CD14-positive monocyte (primary cell): Measurements from ENCODE around the gene TENM3. TPM values are rescaled to one million over a fixed set of nuclear protein-coding genes. Genes with fewer than 3 reads are reported as not detected.

ENCODE experiments used
- DNase-seq, 3 donors: peaks; one replicate each; pipeline ENCODE4 v3.0.0-alpha.2; 2011 to 2022
- H2AFZ ChIP-seq: 2 replicates; pipeline ENCODE4 v1.6.0; 2012; ENCODE audit warnings: mild to moderate bottlenecking, low read depth, low read length, inconsistent platforms; ENCODE audit not compliant: insufficient read depth, poor library complexity, severe bottlenecking
- H3K27ac ChIP-seq, 2 donors: 1 replicate in 1 of 2; 2 replicates in 1 of 2; pipeline ENCODE4 v1.5.1; 2012 to 2013; ENCODE audit warnings: low read length in 2 of 2, control low read depth in 1 of 2, inconsistent platforms in 1 of 2, low read depth in 1 of 2, mild to moderate bottlenecking in 1 of 2
- H3K27me3 ChIP-seq, 2 donors: one replicate each; pipeline versions ENCODE4 v1.6.0 to v1.6.1; 2011 to 2013; ENCODE audit warnings: low read length in 2 of 2; ENCODE audit not compliant: control insufficient read depth in 2 of 2, insufficient read depth in 2 of 2
- H3K36me3 ChIP-seq, 2 donors: replicated peaks in 1 of 2; 1 replicate in 1 of 2; 2 replicates in 1 of 2; pipeline versions ENCODE4 v1.5.1 to v1.6.1; 2012 to 2013; ENCODE audit warnings: low read length in 2 of 2, control low read depth in 1 of 2, inconsistent platforms in 1 of 2, mild to moderate bottlenecking in 1 of 2; ENCODE audit not compliant: insufficient read depth in 2 of 2, control insufficient read depth in 1 of 2
- H3K4me1 ChIP-seq, 2 donors: 1 replicate in 1 of 2; 2 replicates in 1 of 2; pipeline versions ENCODE4 v1.5.1 to v1.6.1; 2012 to 2013; ENCODE audit warnings: low read length in 2 of 2, control low read depth in 1 of 2, inconsistent platforms in 1 of 2, mild to moderate bottlenecking in 1 of 2, moderate library complexity in 1 of 2; ENCODE audit not compliant: insufficient read depth in 2 of 2, control insufficient read depth in 1 of 2
- H3K4me2 ChIP-seq: replicated peaks from 2 replicates; pipeline ENCODE3; 2012; ENCODE audit warnings: low read length, moderate library complexity, mild to moderate bottlenecking; ENCODE audit not compliant: poor library complexity, severe bottlenecking; ENCODE audit errors: extremely low read depth
- H3K4me3 ChIP-seq, 3 experiments: fragments of 200-600 bp in 1 of 3; sonication (generic) in 1 of 3; replicated peaks in 1 of 3; 1 replicate in 2 of 3; 2 replicates in 1 of 3; pipeline ENCODE4 v1.5.1; 2011 to 2013; ENCODE audit warnings: low read length in 3 of 3, mild to moderate bottlenecking in 3 of 3, control low read depth in 2 of 3, low read depth in 2 of 3, inconsistent platforms in 1 of 3, moderate library complexity in 1 of 3
- H3K79me2 ChIP-seq: 2 replicates; pipeline ENCODE4 v1.6.0; 2012; ENCODE audit warnings: mild to moderate bottlenecking, control low read depth, inconsistent platforms, low read length, moderate library complexity; ENCODE audit not compliant: insufficient read depth
- H3K9ac ChIP-seq: 2 replicates; pipeline ENCODE4 v1.6.0; 2017; ENCODE audit warnings: low read length, mild to moderate bottlenecking; ENCODE audit not compliant: insufficient read depth, poor library complexity, severe bottlenecking
- H3K9me3 ChIP-seq, 2 donors: replicated peaks in 1 of 2; 1 replicate in 1 of 2; 2 replicates in 1 of 2; pipeline versions ENCODE4 v1.5.1 to v1.6.1; 2012 to 2013; ENCODE audit warnings: low read length in 2 of 2, control low read depth in 1 of 2; ENCODE audit not compliant: control insufficient read depth in 1 of 2, insufficient read depth in 1 of 2
- H4K20me1 ChIP-seq: 2 replicates; pipeline ENCODE4 v1.6.0; 2012; ENCODE audit warnings: mild to moderate bottlenecking, low read length, control low read depth, moderate library complexity; ENCODE audit not compliant: insufficient read depth
- H3K27ac Mint-ChIP-seq, 7 donors: one replicate each; pipeline ENCODE4 v1.8.0; 2020; ENCODE audit warnings: mild to moderate bottlenecking in 7 of 7, mixed read lengths in 7 of 7, moderate library complexity in 6 of 7, inconsistent platforms in 2 of 7
- H3K27me3 Mint-ChIP-seq, 3 donors: one replicate each; pipeline ENCODE4 v1.8.0; 2021 to 2022; ENCODE audit warnings: low read depth in 3 of 3, mild to moderate bottlenecking in 3 of 3, mixed read lengths in 3 of 3, moderate library complexity in 3 of 3, inconsistent platforms in 1 of 3
- H3K36me3 Mint-ChIP-seq, 2 donors: one replicate each; pipeline ENCODE4 v1.8.0; 2020; ENCODE audit warnings: mixed read lengths in 2 of 2, inconsistent platforms in 1 of 2, mild to moderate bottlenecking in 1 of 2
- H3K4me1 Mint-ChIP-seq: one replicate; pipeline ENCODE4 v1.8.0; 2020; ENCODE audit warnings: mild to moderate bottlenecking, mixed read lengths
- H3K4me3 Mint-ChIP-seq, 2 donors: one replicate each; pipeline ENCODE4 v1.8.0; 2020; ENCODE audit warnings: mild to moderate bottlenecking in 2 of 2, mixed read lengths in 2 of 2, moderate library complexity in 1 of 2
- H3K9me3 Mint-ChIP-seq, 7 donors: one replicate each; pipeline ENCODE4 v1.8.0; 2020 to 2022; ENCODE audit warnings: mixed read lengths in 7 of 7, mild to moderate bottlenecking in 6 of 7, moderate library complexity in 6 of 7, inconsistent platforms in 2 of 7
- CTCF ChIP-seq: fragments of 200-600 bp; IDR thresholded peaks from one replicate; pipeline ENCODE4 v1.8.0; 2022; ENCODE audit warnings: antibody characterized with exemption, mild to moderate bottlenecking
- WGBS: methylation state at CpG from one replicate; pipeline ENCODE4 v1.1.5; 2013; ENCODE audit warnings: missing lambda C conversion rate; ENCODE audit not compliant: insufficient coverage; 5-methylcytosine and 5-hydroxymethylcytosine counted together
- intact Hi-C, 2 donors: fragments of 100-400 bp; cut with micrococcal nuclease; formaldehyde crosslinking; loops; one replicate each; pipeline versions ENCODE4 v1.15.0 to v1.15.1; 2023
- polyA plus RNA-seq, 3 donors: library from polyadenylated mRNA; depleted of rRNA in 1 of 3; unstranded in 2 of 3; stranded (reverse) in 1 of 3; fragments of 300-500 nt in 2 of 3; fragments of >200 nt in 1 of 3; fragmentation: Illumina TruSeq in 2 of 3; gene quantifications; 1 replicate in 2 of 3; 2 replicates in 1 of 3; pipeline ENCODE4 v1.2.3, GENCODE V29; 2012 to 2021

The TENM3 gene
- polyA plus RNA-seq, 3 donors: not detected

DNA sequence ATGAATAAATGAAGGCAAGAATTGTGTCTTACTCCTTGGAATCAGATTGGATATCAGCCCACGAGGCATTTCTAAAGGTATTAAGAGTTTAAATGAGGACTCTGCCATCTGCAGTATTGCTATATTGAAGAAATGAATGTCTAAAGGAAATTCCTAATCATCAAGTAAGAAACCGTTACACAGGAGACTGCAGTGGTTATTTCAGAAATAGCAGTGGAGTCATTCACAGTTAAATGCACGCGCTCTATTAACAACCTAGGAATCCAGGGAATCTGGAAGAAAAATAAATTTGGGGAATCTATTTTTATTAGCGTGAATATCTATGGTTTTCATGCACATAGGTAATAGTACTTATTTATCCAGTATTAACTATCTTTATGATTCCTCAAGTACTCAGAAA lies 334.2 kb downstream of the TENM3 start:
- Histone ChIP-seq H3K4me2 (no peak overlapping the region), H3K4me3 (no peak overlapping the region), H3K79me2 (no peaks in the 10 kb centered on the region), H3K4me1 (no peaks in the 10 kb centered on the region), H4K20me1 (no peaks in the 10 kb centered on the region), H3K9ac (no peak overlapping the region), H3K27me3 (no peaks in the 10 kb centered on the region), H3K36me3 (no peaks in the 10 kb centered on the region), H2AFZ (no peak overlapping the region), H3K9me3 (no peaks in the 10 kb centered on the region), H3K27ac (no peak overlapping the region)
- Mint-ChIP-seq H3K4me1 (no peaks in the 10 kb centered on the region), H3K9me3 (peaks cover 0 to 2% (median 0%) of the 10 kb centered on the region in 7 donors), H3K36me3 (no peaks in the 10 kb centered on the region), H3K27me3 (peaks cover 0 to 2% (median 0%) of the 10 kb centered on the region in 3 donors), H3K27ac (no peak overlapping the region), H3K4me3 (no peak overlapping the region)
- intact Hi-C loops: no loop called here
- DNase-seq: no peak
- no peak for TF ChIP-seq CTCF
- WGBS: no CpG with 5 or more reads among the region's 5 CpGs

GRCh38 chr4:182578402-182578801 lies 335.2 kb downstream of the TENM3 start:
- no peaks in the 10 kb centered on the region for H3K27me3 ChIP-seq
- H3K4me2 ChIP-seq: no peak overlapping the region
- no peak overlapping the region for H3K4me3 ChIP-seq
- intact Hi-C loops: no loop called here
- peaks cover 0 to 2% (median 0%) of the 10 kb centered on the region in 7 donors for H3K9me3 Mint-ChIP-seq
- no peaks in the 10 kb centered on the region for H3K36me3 ChIP-seq
- H3K9me3 ChIP-seq: no peaks in the 10 kb centered on the region
- no peak overlapping the region for H3K27ac Mint-ChIP-seq
- no peaks in the 10 kb centered on the region for H4K20me1 ChIP-seq
- H3K4me1 ChIP-seq: no peaks in the 10 kb centered on the region
- no peak overlapping the region for H3K9ac ChIP-seq
- no peaks in the 10 kb centered on the region for H3K27me3 Mint-ChIP-seq
- no peak overlapping the region for H3K27ac ChIP-seq
- DNase-seq: no peak
- H3K4me1 Mint-ChIP-seq: no peaks in the 10 kb centered on the region
- TF ChIP-seq CTCF: no peak
- H2AFZ ChIP-seq: no peak overlapping the region
- H3K79me2 ChIP-seq: no peaks in the 10 kb centered on the region
- H3K36me3 Mint-ChIP-seq: no peaks in the 10 kb centered on the region
- H3K4me3 Mint-ChIP-seq: no peak overlapping the region
